Measurements from ENCODE around the gene PFKFB3.

PFKFB3 gene

GRCh38 chr10:6224781-6225180 lies 22.0 kb downstream of the PFKFB3 start:
- Histone ChIP-seq H3K9ac (ENCODE audit: low read length) (no peak overlapping the region), H3K9me3 (ENCODE audit: low read length) (no peaks in the 10 kb centered on the region), H3K36me3 (ENCODE audit: insufficient read depth, low read length) (peaks cover 83% of the 10 kb centered on the region), H3K27ac (ENCODE audit: low read depth, low read length) (no peak overlapping the region), H3K4me1 (ENCODE audit: insufficient read depth, low read length) (no peaks in the 10 kb centered on the region), H3K27me3 (ENCODE audit: control insufficient read depth in 1 of 2, insufficient read depth in 2 of 2, low read length in 2 of 2) (no peaks in the 10 kb centered on the region), H3K4me3 (ENCODE audit: low read depth in 1 of 2, low read length in 2 of 2) (no peak overlapping the region)

DNA sequence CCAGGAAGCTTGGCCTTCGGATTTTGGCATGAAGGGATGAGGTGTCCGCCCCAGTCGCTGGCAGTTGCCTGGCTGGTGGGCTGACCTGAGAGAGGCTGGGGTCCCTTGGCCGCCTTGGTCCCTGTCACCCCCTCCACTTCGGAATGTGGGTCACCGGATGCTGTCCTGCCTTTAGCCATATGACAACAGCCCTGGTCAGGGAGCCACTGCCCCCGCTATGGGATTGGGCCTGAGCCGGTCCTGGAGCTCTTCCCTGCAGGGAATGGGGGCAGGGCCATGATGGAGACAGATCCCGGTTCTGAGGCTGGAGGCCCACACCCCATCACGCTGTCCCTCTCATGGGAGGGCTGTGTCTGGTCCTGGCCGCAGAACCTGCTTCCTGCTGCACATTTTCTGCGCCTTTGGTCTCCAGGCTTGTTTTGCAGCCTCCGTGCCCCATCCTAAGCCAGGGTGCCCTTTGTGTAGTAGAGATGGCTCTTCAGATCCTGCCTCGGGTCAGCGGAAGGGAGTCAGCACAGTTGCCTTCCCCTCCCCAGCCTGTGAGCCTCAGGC lies 22.6 kb downstream of the PFKFB3 start:
- Histone ChIP-seq H3K4me3 (ENCODE audit: low read depth in 1 of 2, low read length in 2 of 2) (no peak overlapping the region), H3K9ac (ENCODE audit: low read length) (no peak overlapping the region), H3K9me3 (ENCODE audit: low read length) (no peaks in the 10 kb centered on the region), H3K27me3 (ENCODE audit: control insufficient read depth in 1 of 2, insufficient read depth in 2 of 2, low read length in 2 of 2) (no peaks in the 10 kb centered on the region), H3K27ac (ENCODE audit: low read depth, low read length) (no peak overlapping the region), H3K36me3 (ENCODE audit: insufficient read depth, low read length) (peaks cover 81% of the 10 kb centered on the region), H3K4me1 (ENCODE audit: insufficient read depth, low read length) (no peaks in the 10 kb centered on the region)

GRCh38 chr10:6226216-6226615 lies 23.5 kb downstream of the PFKFB3 start:
- H3K9ac ChIP-seq (ENCODE audit: low read length) = no peak overlapping the region
- no peaks in the 10 kb centered on the region for H3K9me3 ChIP-seq (ENCODE audit: low read length)
- peaks cover 72% of the 10 kb centered on the region for H3K36me3 ChIP-seq (ENCODE audit: insufficient read depth, low read length)
- H3K27me3 ChIP-seq (ENCODE audit: control insufficient read depth in 1 of 2, insufficient read depth in 2 of 2, low read length in 2 of 2) = no peaks in the 10 kb centered on the region
- H3K4me1 ChIP-seq (ENCODE audit: insufficient read depth, low read length) = no peaks in the 10 kb centered on the region
- no peak overlapping the region for H3K4me3 ChIP-seq (ENCODE audit: low read depth in 1 of 2, low read length in 2 of 2)
- H3K27ac ChIP-seq (ENCODE audit: low read depth, low read length) = no peak overlapping the region

DNA sequence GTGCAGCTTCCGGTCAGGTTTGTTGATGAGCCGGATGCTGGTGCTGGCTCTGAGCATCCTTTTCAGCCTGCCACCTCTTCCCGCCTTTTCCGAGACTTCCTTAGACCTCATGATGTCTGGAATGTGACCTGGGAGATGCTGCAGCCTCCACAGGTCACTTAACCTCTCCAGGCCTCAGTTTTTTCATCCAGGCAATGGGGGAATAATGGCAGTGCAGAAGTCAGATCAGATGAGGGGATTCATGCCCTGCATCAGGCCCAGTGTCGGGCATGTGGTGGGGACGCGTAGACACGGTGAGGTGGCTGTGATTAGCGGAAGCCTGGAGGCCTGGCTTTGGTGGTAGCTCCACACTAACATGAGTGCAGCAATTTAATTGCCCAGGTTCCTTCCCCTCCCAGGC lies 24.6 kb downstream of the PFKFB3 start:
- Histone ChIP-seq H3K36me3 (ENCODE audit: insufficient read depth, low read length) (peaks cover 68% of the 10 kb centered on the region), H3K27ac (ENCODE audit: low read depth, low read length) (no peak overlapping the region), H3K9me3 (ENCODE audit: low read length) (no peaks in the 10 kb centered on the region), H3K9ac (ENCODE audit: low read length) (no peak overlapping the region), H3K4me3 (ENCODE audit: low read depth in 1 of 2, low read length in 2 of 2) (no peak overlapping the region), H3K4me1 (ENCODE audit: insufficient read depth, low read length) (no peaks in the 10 kb centered on the region), H3K27me3 (ENCODE audit: control insufficient read depth in 1 of 2, insufficient read depth in 2 of 2, low read length in 2 of 2) (no peaks in the 10 kb centered on the region)

DNA sequence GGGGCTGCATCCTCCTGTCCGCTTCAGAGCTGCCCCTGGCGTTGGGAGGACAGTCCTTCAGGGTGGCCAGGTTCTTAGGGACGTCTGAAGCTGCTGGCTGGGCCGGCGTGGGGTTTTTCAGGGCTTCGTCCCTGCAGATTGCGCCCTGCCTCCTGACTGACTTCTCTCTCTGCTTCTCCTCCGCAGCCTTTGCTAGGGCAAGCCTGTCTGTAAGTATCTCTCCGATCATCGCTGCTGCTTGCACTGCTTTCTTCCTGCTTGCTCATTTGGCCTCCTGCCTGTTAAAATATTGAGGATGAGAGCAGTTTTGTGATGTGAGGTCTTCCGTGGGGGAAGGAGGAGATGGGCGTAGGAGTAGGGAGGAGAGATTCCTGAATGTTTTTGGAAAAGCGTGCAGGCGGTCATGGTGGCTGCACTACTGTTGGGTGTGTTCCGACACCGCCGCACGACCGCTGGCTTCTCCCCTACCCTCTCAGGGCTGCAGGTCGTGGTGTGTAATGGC lies 25.3 kb downstream of the PFKFB3 start:
- H3K27ac ChIP-seq (ENCODE audit: low read depth, low read length) = no peak overlapping the region
- H3K4me1 ChIP-seq (ENCODE audit: insufficient read depth, low read length) = no peaks in the 10 kb centered on the region
- no peaks in the 10 kb centered on the region for H3K27me3 ChIP-seq (ENCODE audit: control insufficient read depth in 1 of 2, insufficient read depth in 2 of 2, low read length in 2 of 2)
- no peaks in the 10 kb centered on the region for H3K9me3 ChIP-seq (ENCODE audit: low read length)
- H3K9ac ChIP-seq (ENCODE audit: low read length) = no peak overlapping the region
- no peak overlapping the region for H3K4me3 ChIP-seq (ENCODE audit: low read depth in 1 of 2, low read length in 2 of 2)
- peaks cover 68% of the 10 kb centered on the region for H3K36me3 ChIP-seq (ENCODE audit: insufficient read depth, low read length)

DNA sequence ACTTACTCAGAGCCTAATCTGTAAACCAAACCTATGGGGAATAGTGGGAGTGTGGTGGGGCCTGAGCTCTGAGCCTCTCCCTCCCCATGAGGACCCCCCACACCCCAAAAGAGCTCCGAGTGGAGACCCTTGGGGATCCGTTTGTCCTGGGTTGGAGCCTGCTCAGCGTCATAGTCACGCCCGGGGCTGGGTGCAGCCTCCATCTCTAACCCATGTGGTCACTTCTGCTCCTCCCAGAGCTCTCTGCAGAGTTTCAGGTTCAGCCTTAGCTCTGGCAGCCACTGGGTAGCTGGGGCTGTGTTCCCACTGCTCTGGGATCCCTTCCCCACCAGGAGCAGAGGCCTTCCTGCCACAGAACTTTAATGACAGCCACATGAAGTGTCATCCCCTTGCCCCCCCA lies 25.9 kb downstream of the PFKFB3 start:
- no peak overlapping the region for H3K9ac ChIP-seq (ENCODE audit: low read length)
- H3K4me3 ChIP-seq (ENCODE audit: low read depth in 1 of 2, low read length in 2 of 2) = no peak overlapping the region
- H3K9me3 ChIP-seq (ENCODE audit: low read length) = no peaks in the 10 kb centered on the region
- H3K36me3 ChIP-seq (ENCODE audit: insufficient read depth, low read length) = peaks cover 68% of the 10 kb centered on the region
- no peaks in the 10 kb centered on the region for H3K27me3 ChIP-seq (ENCODE audit: control insufficient read depth in 1 of 2, insufficient read depth in 2 of 2, low read length in 2 of 2)
- H3K4me1 ChIP-seq (ENCODE audit: insufficient read depth, low read length) = no peaks in the 10 kb centered on the region
- H3K27ac ChIP-seq (ENCODE audit: low read depth, low read length) = no peak overlapping the region

- no peak overlapping the region for H3K27ac ChIP-seq (ENCODE audit: low read depth, low read length)
- no peak overlapping the region for H3K4me3 ChIP-seq (ENCODE audit: low read depth in 1 of 2, low read length in 2 of 2)
- no peaks in the 10 kb centered on the region for H3K4me1 ChIP-seq (ENCODE audit: insufficient read depth, low read length)
- no peaks in the 10 kb centered on the region for H3K9me3 ChIP-seq (ENCODE audit: low read length)
- no peak overlapping the region for H3K9ac ChIP-seq (ENCODE audit: low read length)
- H3K27me3 ChIP-seq (ENCODE audit: control insufficient read depth in 1 of 2, insufficient read depth in 2 of 2, low read length in 2 of 2) = no peaks in the 10 kb centered on the region
- peaks cover 68% of the 10 kb centered on the region for H3K36me3 ChIP-seq (ENCODE audit: insufficient read depth, low read length)
These were observed 26.6 kb downstream of the PFKFB3 start for GRCh38 chr10:6229290-6229689.

- Histone ChIP-seq H3K4me3 (ENCODE audit: low read depth in 1 of 2, low read length in 2 of 2) (no peak overlapping the region), H3K27ac (ENCODE audit: low read depth, low read length) (no peak overlapping the region), H3K4me1 (ENCODE audit: insufficient read depth, low read length) (no peaks in the 10 kb centered on the region), H3K9ac (ENCODE audit: low read length) (no peak overlapping the region), H3K27me3 (ENCODE audit: control insufficient read depth in 1 of 2, insufficient read depth in 2 of 2, low read length in 2 of 2) (no peaks in the 10 kb centered on the region), H3K36me3 (ENCODE audit: insufficient read depth, low read length) (peaks cover 68% of the 10 kb centered on the region), H3K9me3 (ENCODE audit: low read length) (no peaks in the 10 kb centered on the region)
These were observed 27.0 kb downstream of the PFKFB3 start for GRCh38 chr10:6229746-6230145.

GRCh38 chr10:6230315-6230714 lies 27.6 kb downstream of the PFKFB3 start:
- Histone ChIP-seq H3K9me3 (ENCODE audit: low read length) (no peaks in the 10 kb centered on the region), H3K27me3 (ENCODE audit: control insufficient read depth in 1 of 2, insufficient read depth in 2 of 2, low read length in 2 of 2) (no peaks in the 10 kb centered on the region), H3K9ac (ENCODE audit: low read length) (no peak overlapping the region), H3K27ac (ENCODE audit: low read depth, low read length) (no peak overlapping the region), H3K4me3 (ENCODE audit: low read depth in 1 of 2, low read length in 2 of 2) (no peak overlapping the region), H3K4me1 (ENCODE audit: insufficient read depth, low read length) (no peaks in the 10 kb centered on the region), H3K36me3 (ENCODE audit: insufficient read depth, low read length) (peaks cover 63% of the 10 kb centered on the region)

DNA sequence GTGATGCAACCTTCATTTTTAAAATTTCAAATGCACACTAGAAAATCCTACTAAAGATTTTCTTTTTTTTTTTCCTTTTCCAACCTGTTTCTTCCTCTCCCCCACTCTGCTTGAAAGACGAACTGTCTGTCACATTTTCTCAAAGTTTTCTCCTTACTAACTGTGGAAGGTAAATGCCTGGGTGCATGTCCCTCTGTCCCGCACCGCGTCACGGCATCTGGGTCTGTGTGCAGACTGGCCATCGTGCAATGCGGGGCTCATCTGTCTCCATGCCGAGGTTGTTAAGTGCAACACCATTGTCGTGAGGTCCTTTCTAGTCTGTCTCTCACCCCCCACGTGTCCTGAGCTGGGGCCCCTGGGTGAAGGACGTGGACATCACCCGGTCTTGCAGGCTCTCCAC lies 28.4 kb downstream of the PFKFB3 start:
- Histone ChIP-seq H3K4me3 (ENCODE audit: low read depth in 1 of 2, low read length in 2 of 2) (no peak overlapping the region), H3K4me1 (ENCODE audit: insufficient read depth, low read length) (no peaks in the 10 kb centered on the region), H3K9me3 (ENCODE audit: low read length) (no peaks in the 10 kb centered on the region), H3K27me3 (ENCODE audit: control insufficient read depth in 1 of 2, insufficient read depth in 2 of 2, low read length in 2 of 2) (no peaks in the 10 kb centered on the region), H3K9ac (ENCODE audit: low read length) (no peak overlapping the region), H3K27ac (ENCODE audit: low read depth, low read length) (no peak overlapping the region), H3K36me3 (ENCODE audit: insufficient read depth, low read length) (peaks cover 54% of the 10 kb centered on the region)

GRCh38 chr10:6231730-6232129 lies 29.0 kb downstream of the PFKFB3 start:
- no peak overlapping the region for H3K27ac ChIP-seq (ENCODE audit: low read depth, low read length)

DNA sequence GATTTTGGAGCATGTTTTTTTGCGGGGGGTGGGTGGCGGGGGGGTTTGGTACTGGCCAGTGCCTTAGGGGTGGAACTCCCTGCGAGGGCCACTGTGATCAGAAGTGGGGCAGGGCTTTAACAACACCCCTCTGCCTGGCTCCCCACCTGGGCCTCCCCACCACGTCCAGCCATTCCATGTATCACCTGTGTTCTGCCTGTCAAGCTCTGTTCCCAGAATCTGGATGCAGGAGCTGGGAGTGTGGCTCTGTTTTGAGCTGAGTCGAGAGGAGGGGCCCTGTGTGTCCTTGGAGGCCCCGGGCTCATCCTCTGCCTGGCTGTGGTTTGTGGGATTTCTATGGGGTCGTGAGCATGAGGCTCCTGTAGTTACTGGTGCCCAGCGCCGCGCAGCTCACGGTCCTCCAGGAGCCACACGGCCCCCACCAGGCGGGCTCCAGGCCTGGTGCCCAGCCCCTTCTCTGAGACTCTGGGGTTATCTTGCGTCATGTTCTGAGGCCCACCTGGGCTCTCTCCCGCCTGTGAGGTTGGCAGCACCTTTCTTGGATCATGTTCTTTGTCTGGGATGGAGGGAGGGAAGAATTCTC lies 29.6 kb downstream of the PFKFB3 start:
- no peaks in the 10 kb centered on the region for H3K27me3 ChIP-seq (ENCODE audit: control insufficient read depth in 1 of 2, insufficient read depth in 2 of 2, low read length in 2 of 2)
- H3K4me1 ChIP-seq (ENCODE audit: insufficient read depth, low read length) = no peaks in the 10 kb centered on the region
- no peaks in the 10 kb centered on the region for H3K9me3 ChIP-seq (ENCODE audit: low read length)
- peaks cover 45% of the 10 kb centered on the region for H3K36me3 ChIP-seq (ENCODE audit: insufficient read depth, low read length)
- H3K27ac ChIP-seq (ENCODE audit: low read depth, low read length) = no peak overlapping the region
- no peak overlapping the region for H3K4me3 ChIP-seq (ENCODE audit: low read depth in 1 of 2, low read length in 2 of 2)
- H3K9ac ChIP-seq (ENCODE audit: low read length) = no peak overlapping the region

More at GRCh38 chr10:6231730-6232129, 29.0 kb downstream of the PFKFB3 start:
- Histone ChIP-seq H3K9ac (ENCODE audit: low read length) (no peak overlapping the region), H3K4me1 (ENCODE audit: insufficient read depth, low read length) (no peaks in the 10 kb centered on the region), H3K4me3 (ENCODE audit: low read depth in 1 of 2, low read length in 2 of 2) (no peak overlapping the region), H3K36me3 (ENCODE audit: insufficient read depth, low read length) (peaks cover 48% of the 10 kb centered on the region), H3K27me3 (ENCODE audit: control insufficient read depth in 1 of 2, insufficient read depth in 2 of 2, low read length in 2 of 2) (no peaks in the 10 kb centered on the region), H3K9me3 (ENCODE audit: low read length) (no peaks in the 10 kb centered on the region)
